GM19372 (cell line): Measurements from ENCODE around the gene KCNK7.

Source experiments
- ATAC-seq: cut with Tn5 transposase; IDR thresholded peaks from one replicate; pipeline ENCODE4 v1.9.1; 2021; ENCODE audit warnings: mild to moderate bottlenecking, low read depth, moderate library complexity; ENCODE audit not compliant: unreplicated experiment

Gene KCNK7

DNA sequence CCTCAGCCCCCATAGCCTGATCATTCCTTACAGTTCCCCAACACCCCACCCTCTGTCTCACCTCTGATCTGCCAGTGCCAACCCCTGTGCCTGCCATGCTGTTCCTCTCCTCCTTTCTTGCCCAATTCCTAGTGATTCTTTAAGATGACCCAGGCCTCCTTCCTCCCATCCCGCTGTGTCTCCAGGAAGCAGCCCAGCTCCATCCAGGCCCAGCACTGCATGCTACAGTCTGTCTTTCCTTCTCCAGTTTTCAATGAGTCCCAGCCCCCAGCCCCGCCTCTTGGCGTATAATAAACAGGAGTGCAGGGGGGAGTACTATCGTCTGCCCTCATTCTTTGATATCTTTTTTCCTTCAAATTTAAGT lies 49.8 kb downstream of the KCNK7 start:
- no peak for ATAC-seq
